Daoy (cell line): ENCODE results near the gene ANXA2. TPM values are rescaled to one million over a fixed set of nuclear protein-coding genes. Genes with fewer than 3 reads are reported as not detected.
"Not testable (repeated sequence)": the region's sequence is repeated elsewhere in the genome, so short reads cannot be mapped to it uniquely, and the experiment has no call there.

Experiments
- DNase-seq: peaks from one replicate; pipeline ENCODE4 v3.0.0-alpha.2; 2015; ENCODE audit warnings: low read depth
- total RNA-seq: library from RNA; depleted of rRNA; stranded (reverse); fragments of >200 nt; shearing (Covaris generic); gene quantifications from 2 replicates; pipeline ENCODE4 v1.2.3, GENCODE V29; 2014

ANXA2 gene
- total RNA-seq, 1 experiment from 2014 or later, result 2,152 TPM

GRCh38 chr15:60410350-60410749, 12.6 kb upstream of the ANXA2 start:
- not testable (repeated sequence) for DNase-seq

GRCh38 chr15:60408463-60408981, 10.7 kb upstream of the ANXA2 start:
- peak; percentile 77 for DNase-seq

GRCh38 chr15:60407415-60407805, 9.6 kb upstream of the ANXA2 start:
- DNase-seq, result peak; percentile 80

- DNase-seq, result no peak
These were observed 9.0 kb upstream of the ANXA2 start for GRCh38 chr15:60406513-60407414.

GRCh38 chr15:60405399-60405798, 7.6 kb upstream of the ANXA2 start:
- no peak for DNase-seq

DNA sequence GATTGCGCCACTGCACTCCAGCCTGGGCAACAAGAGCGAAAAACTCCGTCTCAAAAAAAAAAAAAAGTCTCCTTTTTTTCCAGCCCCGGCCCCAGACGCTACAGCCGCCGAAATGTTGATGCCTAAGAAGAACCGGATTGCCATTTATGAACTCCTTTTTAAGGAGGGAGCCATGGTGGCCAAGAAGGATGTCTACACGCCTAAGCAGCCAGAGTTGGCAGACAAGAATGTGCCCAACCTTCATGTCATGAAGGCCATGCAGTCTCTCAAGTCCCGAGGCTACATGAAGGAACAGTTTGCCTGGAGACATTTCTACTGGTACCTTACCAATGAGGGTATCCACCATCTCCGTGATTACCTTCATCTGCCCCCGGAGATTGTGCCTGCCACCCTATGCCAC, 6.6 kb upstream of the ANXA2 start:
- DNase-seq, result not testable (repeated sequence)

GRCh38 chr15:60400944-60401343, 3.2 kb upstream of the ANXA2 start:
- DNase-seq, result no peak

GRCh38 chr15:60399931-60400330, 2.1 kb upstream of the ANXA2 start:
- no peak for DNase-seq

DNA sequence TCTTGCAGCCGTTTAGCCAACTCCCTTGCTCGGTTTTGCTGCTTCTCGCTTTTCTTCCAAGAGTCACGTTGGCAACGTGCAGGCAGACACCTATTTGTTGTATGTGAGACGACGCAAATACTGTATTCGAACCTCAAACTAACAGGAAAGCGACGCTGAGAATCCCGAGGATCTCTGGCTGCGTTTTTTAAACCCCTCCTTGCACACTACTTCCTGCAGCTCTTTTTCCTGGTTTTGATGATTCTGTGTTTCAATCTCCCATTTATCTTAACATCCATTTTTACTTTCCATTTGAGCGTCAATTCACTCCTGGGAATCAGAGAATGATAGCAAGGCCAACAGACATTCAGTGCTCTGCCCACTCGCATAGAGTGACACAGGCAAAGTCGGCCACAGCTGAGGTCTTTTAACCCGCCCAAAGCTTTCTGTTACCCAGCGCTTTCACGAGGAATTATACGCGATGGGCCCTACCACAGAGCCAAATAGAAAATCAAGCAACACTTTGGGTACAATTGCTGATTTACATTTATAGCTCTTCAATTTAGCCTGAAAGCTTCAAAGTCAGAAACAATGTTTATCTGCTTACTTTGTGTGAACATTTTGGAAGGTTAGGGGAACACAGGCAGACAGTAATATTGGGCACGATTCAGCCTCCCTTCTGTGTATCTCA, 1.6 kb upstream of the ANXA2 start:
- DNase-seq, result peak; percentile 27

GRCh38 chr15:60396958-60397771, 621 bp downstream of the ANXA2 start:
- DNase-seq, result peak; percentile 85

GRCh38 chr15:60396560-60396957, 1.2 kb downstream of the ANXA2 start:
- DNase-seq, result peak; percentile 36

- DNase-seq, result peak; percentile 39
These were observed 1.7 kb downstream of the ANXA2 start for GRCh38 chr15:60396100-60396499.

GRCh38 chr15:60395276-60396011, 2.3 kb downstream of the ANXA2 start:
- no peak for DNase-seq

DNA sequence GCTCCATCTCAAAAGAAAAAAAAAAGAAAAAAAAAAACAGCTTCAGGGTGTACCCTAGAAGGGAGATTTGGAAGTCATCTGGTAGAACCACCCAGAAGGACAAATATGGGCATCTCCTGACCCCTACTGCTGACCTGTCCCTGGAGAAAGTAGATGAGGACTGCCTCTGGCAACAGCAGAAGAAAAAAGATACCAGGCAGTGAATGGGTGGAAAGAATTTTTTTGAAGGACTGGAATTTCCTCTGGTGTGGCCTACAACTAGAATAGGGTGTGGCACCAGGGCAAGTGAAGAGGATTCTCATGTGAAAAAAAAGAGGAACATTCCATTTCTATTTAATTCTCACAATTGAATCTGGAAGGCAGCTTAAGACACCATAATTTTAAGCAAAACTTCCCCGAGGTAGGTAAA, 3.1 kb downstream of the ANXA2 start:
- DNase-seq, result no peak

DNA sequence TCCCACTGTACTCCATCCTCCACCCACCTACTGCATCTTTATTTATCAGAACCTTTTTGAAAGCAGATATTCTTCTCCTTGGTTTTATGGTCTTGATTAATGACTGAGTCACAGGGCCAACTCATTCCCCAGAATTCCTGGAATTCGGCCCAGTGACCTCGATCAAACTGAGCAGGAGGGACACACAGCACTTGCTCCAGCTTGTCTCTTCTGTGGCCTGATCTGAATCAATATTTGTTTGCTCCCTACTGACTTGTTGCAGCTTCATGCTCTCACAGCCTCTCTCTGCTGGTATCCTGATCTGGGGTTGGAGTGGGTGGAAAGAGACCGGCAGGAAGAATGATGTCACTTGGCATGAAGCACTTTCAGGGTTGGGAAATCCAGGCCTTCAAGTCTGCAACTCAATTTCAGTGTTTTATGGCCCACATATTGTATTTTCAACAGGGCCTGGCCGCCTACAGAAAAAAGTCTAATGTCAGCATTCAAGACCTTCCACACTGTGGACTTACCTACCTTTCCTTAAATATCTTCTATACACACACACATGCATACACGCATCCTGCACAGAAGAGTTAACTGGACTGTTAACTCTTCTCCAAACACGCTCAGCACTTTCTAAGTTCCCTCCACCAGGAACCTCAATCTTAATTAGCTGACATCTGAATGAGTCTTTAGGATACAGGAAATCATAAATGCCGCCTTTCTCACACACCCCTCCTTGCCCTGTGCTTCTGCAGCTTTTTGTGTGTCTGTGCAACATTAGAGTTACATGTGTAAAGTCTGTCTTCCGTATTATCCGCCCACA, 4.6 kb downstream of the ANXA2 start:
- peak; percentile 96 for DNase-seq

DNA sequence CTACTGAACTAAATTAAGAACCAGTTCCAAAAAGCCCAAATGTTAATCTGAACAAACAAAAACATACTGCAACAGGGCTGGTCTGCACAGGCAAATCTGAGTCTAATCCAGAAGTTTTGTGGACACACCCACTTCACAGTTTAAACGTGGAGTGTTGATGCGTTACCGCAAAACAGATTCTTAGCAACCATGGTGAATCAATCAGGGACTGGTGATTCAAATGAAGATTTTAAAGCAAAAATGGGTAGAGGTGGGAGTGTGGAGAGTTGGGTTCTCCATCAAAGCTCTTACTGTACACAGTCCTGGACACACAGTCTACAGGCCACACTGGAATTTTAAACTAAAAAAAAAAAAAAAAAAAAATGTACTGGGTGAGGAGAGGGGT, 5.2 kb downstream of the ANXA2 start:
- DNase-seq, result peak; percentile 83

GRCh38 chr15:60391722-60392315, 6.0 kb downstream of the ANXA2 start:
- DNase-seq, result no peak

DNA sequence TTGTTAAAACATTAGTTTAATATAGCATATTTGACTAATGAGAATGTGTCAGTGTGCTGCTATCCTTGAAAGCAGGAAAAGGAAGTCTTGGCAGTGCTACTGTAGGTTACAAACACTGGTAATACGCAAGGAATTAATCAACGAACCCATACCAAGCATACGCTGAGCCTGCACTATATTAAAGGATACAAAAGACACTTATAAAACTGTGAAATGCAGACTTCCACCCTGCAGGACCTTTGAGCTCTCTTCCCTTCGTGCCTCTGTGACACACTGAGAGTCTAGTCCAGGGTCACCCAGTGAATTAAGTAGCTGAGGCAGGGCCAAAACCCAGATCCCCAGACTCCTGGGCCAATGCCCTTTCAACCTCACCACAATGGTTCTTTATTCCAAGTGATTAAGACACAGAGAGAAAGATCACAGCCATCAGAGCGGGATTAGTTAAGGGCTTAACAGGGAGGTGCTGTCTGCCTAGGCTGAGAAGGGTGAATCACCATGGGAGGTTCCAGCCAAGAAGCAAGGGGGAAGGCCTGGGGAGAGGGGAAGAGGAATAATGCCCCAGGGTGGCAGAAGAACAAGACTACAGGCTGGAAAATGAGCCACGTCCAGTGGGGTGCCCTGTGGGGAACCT, 6.8 kb downstream of the ANXA2 start:
- peak; percentile 92 for DNase-seq

DNA sequence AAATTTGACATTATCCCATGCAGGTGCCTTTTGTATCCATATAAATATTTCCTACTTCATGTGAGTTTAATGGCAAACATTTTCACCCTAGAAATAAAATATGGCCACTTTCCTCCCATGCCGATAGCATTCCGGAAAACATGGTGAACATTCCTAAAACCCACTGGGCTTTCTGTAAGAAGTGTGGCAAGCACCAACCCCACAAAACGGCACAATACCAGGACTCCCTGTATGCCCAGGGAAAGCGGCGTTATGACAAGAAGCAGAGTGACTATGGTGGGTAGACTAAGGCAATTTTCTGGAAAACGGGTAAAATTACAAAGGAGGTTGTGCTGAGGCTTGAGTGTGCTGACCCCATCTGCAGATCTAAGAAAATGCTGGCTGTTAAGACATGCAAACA, 7.6 kb downstream of the ANXA2 start:
- no peak for DNase-seq
